Astrocyte (in vitro differentiated cells and primary cell): ENCODE results near the gene TNKS1BP1. TPM values are rescaled to one million over a fixed set of nuclear protein-coding genes. Genes with fewer than 3 reads are reported as not detected.
"Not testable (repeated sequence)": the region's sequence is repeated elsewhere in the genome, so short reads cannot be mapped to it uniquely, and the experiment has no call there.

Experiments
- DNase-seq: peaks from one replicate; pipeline ENCODE4 v3.0.0-alpha.2; 2010; ENCODE audit warnings: low read depth
- FAIRE-seq: peaks from 2 replicates; lab custom pipeline; 2011; peaks lifted over from hg19 to GRCh38; lab: Jason Lieb, UNC
- H2AFZ ChIP-seq: 2 replicates; pipeline ENCODE4 v1.6.0; 2012; ENCODE audit warnings: low read depth, low read length, inconsistent platforms
- H3K27ac ChIP-seq: 2 replicates; pipeline ENCODE4 v1.5.1; 2011; ENCODE audit warnings: low read depth, low read length, inconsistent platforms
- H3K27me3 ChIP-seq: 2 replicates; pipeline ENCODE4 v1.6.0; 2011; ENCODE audit warnings: low read length, inconsistent platforms; ENCODE audit not compliant: insufficient read depth
- H3K36me3 ChIP-seq: 2 replicates; pipeline ENCODE4 v1.5.1; 2011; ENCODE audit warnings: low read length, inconsistent platforms; ENCODE audit not compliant: insufficient read depth
- H3K4me1 ChIP-seq: 2 replicates; pipeline ENCODE4 v1.5.1; 2011; ENCODE audit warnings: low read length, inconsistent platforms; ENCODE audit not compliant: insufficient read depth
- H3K4me2 ChIP-seq: 2 replicates; pipeline ENCODE4 v1.6.0; 2012; ENCODE audit warnings: low read length, inconsistent platforms
- H3K4me3 ChIP-seq: 2 replicates; pipeline ENCODE4 v1.5.1; 2011; ENCODE audit warnings: low read depth, mild to moderate bottlenecking, low read length, inconsistent platforms; ENCODE audit not compliant: insufficient read depth
- H3K79me2 ChIP-seq: 2 replicates; pipeline ENCODE4 v1.6.0; 2012; ENCODE audit warnings: mild to moderate bottlenecking, low read length, inconsistent platforms; ENCODE audit not compliant: insufficient read depth
- H3K9ac ChIP-seq: 2 replicates; pipeline ENCODE4 v1.6.0; 2012; ENCODE audit warnings: mild to moderate bottlenecking, low read length, inconsistent platforms
- H3K9me3 ChIP-seq: 2 replicates; pipeline ENCODE4 v1.5.1; 2012; ENCODE audit warnings: low read depth, mild to moderate bottlenecking, low read length, inconsistent platforms; ENCODE audit not compliant: insufficient read depth
- H4K20me1 ChIP-seq: 2 replicates; pipeline ENCODE4 v1.6.0; 2012; ENCODE audit warnings: low read length, inconsistent platforms; ENCODE audit not compliant: insufficient read depth
- H3K27ac Mint-ChIP-seq: one replicate; pipeline ENCODE4 v1.8.0; 2021; ENCODE audit warnings: mild to moderate bottlenecking, mixed read lengths; ENCODE audit not compliant: unreplicated experiment
- H3K27me3 Mint-ChIP-seq: one replicate; pipeline ENCODE4 v1.8.0; 2021; ENCODE audit warnings: low read depth, mixed read lengths; ENCODE audit not compliant: unreplicated experiment
- H3K36me3 Mint-ChIP-seq: one replicate; pipeline ENCODE4 v1.8.0; 2021; ENCODE audit warnings: low read depth, mixed read lengths; ENCODE audit not compliant: unreplicated experiment
- H3K4me1 Mint-ChIP-seq: one replicate; pipeline ENCODE4 v1.8.0; 2021; ENCODE audit warnings: low read depth, mixed read lengths; ENCODE audit not compliant: unreplicated experiment
- H3K4me3 Mint-ChIP-seq: one replicate; pipeline ENCODE4 v1.8.0; 2021; ENCODE audit warnings: mild to moderate bottlenecking, moderate library complexity, mixed read lengths; ENCODE audit not compliant: unreplicated experiment
- H3K9me3 Mint-ChIP-seq: one replicate; pipeline ENCODE4 v1.8.0; 2021; ENCODE audit warnings: mild to moderate bottlenecking, mixed read lengths; ENCODE audit not compliant: unreplicated experiment
- CTCF ChIP-seq: IDR thresholded peaks from 2 replicates; pipeline ENCODE4 v1.5.1; 2011; ENCODE audit warnings: low read depth, mild to moderate bottlenecking, inconsistent platforms, low read length, moderate library complexity; ENCODE audit not compliant: insufficient read depth
- EZH2 ChIP-seq: IDR thresholded peaks from 2 replicates; pipeline ENCODE4 v1.6.1; 2012; ENCODE audit warnings: mild to moderate bottlenecking, low read length, inconsistent platforms; ENCODE audit not compliant: insufficient read depth
- total RNA-seq: library from RNA; stranded (reverse); gene quantifications from 2 replicates; pipeline ENCODE4 v1.2.1, GENCODE V29; 2021

The TNKS1BP1 gene
- total RNA-seq, 1 donor from 2014 or later, result 149 TPM

GRCh38 chr11:57339328-57339727 is 14.6 kb upstream of the TNKS1BP1 start:
- no peak for FAIRE-seq

DNA sequence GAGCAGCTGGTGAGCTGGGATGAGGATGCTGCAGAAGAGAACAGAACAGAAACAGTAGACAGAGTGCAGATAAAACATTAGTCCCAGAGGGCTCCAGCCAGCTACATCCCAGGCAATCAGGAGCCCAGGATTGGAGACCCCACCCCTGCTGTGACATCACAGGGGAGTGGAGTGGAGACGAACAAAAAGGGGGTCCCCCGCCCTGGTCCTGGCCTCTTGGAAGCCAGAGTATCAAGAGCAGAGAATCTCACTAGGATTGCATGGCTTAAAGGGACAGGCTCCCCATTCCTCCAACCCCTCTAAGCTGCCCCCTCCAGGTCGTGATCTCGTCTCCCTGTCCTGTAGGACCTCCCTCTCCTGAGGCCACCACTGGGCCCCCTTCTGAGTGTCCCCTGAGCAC is 13.4 kb upstream of the TNKS1BP1 start, which contains the start of gene P2RX3:
Gene P2RX3 (plus strand): TSS at position 211 of the 400 bp plus-strand sequence. CDS start 199 bp downstream, outside the sequence.
- Histone ChIP-seq H3K4me1 (peaks cover 15% of the 10 kb centered on the region), H3K9me3 (no peaks in the 10 kb centered on the region), H2AFZ (no peak within 1 kb of the TSS), H3K79me2 (peaks cover 33% of the 10 kb centered on the region), H3K36me3 (peaks cover 5% of the 10 kb centered on the region), H4K20me1 (peaks cover 6% of the 10 kb centered on the region), H3K27ac (no peak within 1 kb of the TSS), H3K27me3 (peaks cover 15% of the 10 kb centered on the region), H3K4me2 (no peak within 1 kb of the TSS), H3K9ac (no peak within 1 kb of the TSS), H3K4me3 (no peak within 1 kb of the TSS)
- DNase-seq, result no peak
- peaks cover 7% of the 10 kb centered on the region for H3K4me1 Mint-ChIP-seq
- FAIRE-seq, result no peak
- no peak within 1 kb of the TSS for H3K4me3 Mint-ChIP-seq
- H3K9me3 Mint-ChIP-seq, result no peaks in the 10 kb centered on the region
- H3K36me3 Mint-ChIP-seq, result no peaks in the 10 kb centered on the region
- no peak within 1 kb of the TSS for H3K27ac Mint-ChIP-seq
- H3K27me3 Mint-ChIP-seq, result peaks cover 23% of the 10 kb centered on the region
- TF ChIP-seq CTCF (no peak), EZH2 (no peak)

More at GRCh38 chr11:57339328-57339727, 14.6 kb upstream of the TNKS1BP1 start:
- H3K36me3 ChIP-seq, result no peaks in the 10 kb centered on the region
- no peak overlapping the region for H3K27ac ChIP-seq
- DNase-seq, result no peak
- no peak overlapping the region for H3K4me2 ChIP-seq
- Mint-ChIP-seq H3K9me3 (no peaks in the 10 kb centered on the region), H3K27me3 (peaks cover 23% of the 10 kb centered on the region), H3K4me3 (no peak overlapping the region), H3K36me3 (no peaks in the 10 kb centered on the region), H3K27ac (no peak overlapping the region), H3K4me1 (peaks cover 7% of the 10 kb centered on the region)
- no peaks in the 10 kb centered on the region for H3K9me3 ChIP-seq
- H3K79me2 ChIP-seq, result peaks cover 21% of the 10 kb centered on the region
- H4K20me1 ChIP-seq, result peaks cover 1% of the 10 kb centered on the region
- peaks cover 15% of the 10 kb centered on the region for H3K27me3 ChIP-seq
- H3K4me3 ChIP-seq, result no peak overlapping the region
- no peak overlapping the region for H3K9ac ChIP-seq
- no peak overlapping the region for H2AFZ ChIP-seq
- TF ChIP-seq CTCF, result no peak
- no peak for TF ChIP-seq EZH2
- H3K4me1 ChIP-seq, result peaks cover 10% of the 10 kb centered on the region

GRCh38 chr11:57336856-57337255 is 12.1 kb upstream of the TNKS1BP1 start:
- peaks cover 45% of the 10 kb centered on the region for H3K79me2 ChIP-seq
- Mint-ChIP-seq H3K4me3 (peak overlapping the region; percentile 94), H3K27ac (peak overlapping the region; percentile 99), H3K27me3 (peaks cover 19% of the 10 kb centered on the region)
- H3K4me2 ChIP-seq, H3K9ac ChIP-seq, H2AFZ ChIP-seq, DNase-seq, H3K27ac ChIP-seq, H3K4me3 ChIP-seq, FAIRE-seq, H4K20me1 ChIP-seq, H3K9me3 ChIP-seq, H3K36me3 Mint-ChIP-seq, H3K4me1 Mint-ChIP-seq, H3K9me3 Mint-ChIP-seq: not testable (repeated sequence)
- peaks cover 15% of the 10 kb centered on the region for H3K4me1 ChIP-seq
- peaks cover 16% of the 10 kb centered on the region for H3K36me3 ChIP-seq
- H3K27me3 ChIP-seq, result peaks cover 15% of the 10 kb centered on the region
